Right kidney (tissue), 1 donor: ENCODE results near the gene AEBP2.

ENCODE experiments used
- DNase-seq: peaks from one replicate; pipeline ENCODE4 v3.0.0-alpha.2; 2016

The AEBP2 gene

DNA sequence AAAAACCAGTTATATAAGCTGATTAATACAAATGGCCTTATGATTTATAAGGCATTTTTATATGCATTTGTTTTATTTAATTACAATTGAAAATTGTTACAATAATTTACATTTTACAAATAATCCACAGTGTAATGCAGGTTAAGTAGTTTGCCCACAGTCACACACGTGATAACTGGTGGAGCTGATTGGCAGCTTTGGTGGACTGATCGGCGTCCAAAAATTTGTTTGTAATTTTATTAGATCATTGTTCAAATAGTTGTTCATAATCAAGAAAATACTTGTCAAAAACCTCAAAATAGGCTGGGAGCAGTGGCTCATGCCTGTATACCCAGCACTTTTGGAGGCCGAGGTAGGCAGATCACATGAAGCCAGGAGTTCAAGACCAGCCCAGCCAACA is 59.7 kb downstream of the AEBP2 start:
- DNase-seq: no peak

GRCh38 chr12:19506497-19506896 is 67.2 kb downstream of the AEBP2 start:
- no peak for DNase-seq

DNA sequence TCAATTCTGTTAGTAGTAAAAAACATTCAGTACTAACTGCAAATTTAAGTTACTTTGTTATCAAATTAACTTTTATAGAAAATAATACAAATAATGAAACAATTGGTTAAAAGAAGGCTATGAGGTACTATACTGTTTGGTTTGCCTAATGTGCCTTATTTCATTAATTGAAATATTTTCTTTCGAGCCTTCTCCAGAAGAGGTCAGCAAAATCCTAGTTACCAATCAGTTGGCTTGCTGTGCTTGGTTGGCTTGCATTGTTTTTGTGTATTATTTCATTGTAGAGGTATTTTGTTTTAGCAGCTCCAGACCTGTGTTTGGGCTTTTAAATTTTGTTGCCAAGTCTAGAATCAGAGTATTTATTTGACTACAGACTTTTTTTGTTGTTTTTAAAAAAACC is 68.5 kb downstream of the AEBP2 start:
- DNase-seq: no peak

GRCh38 chr12:19510461-19510860 is 71.2 kb downstream of the AEBP2 start:
- no peak for DNase-seq

GRCh38 chr12:19515179-19515578 is 75.9 kb downstream of the AEBP2 start:
- no peak for DNase-seq

DNA sequence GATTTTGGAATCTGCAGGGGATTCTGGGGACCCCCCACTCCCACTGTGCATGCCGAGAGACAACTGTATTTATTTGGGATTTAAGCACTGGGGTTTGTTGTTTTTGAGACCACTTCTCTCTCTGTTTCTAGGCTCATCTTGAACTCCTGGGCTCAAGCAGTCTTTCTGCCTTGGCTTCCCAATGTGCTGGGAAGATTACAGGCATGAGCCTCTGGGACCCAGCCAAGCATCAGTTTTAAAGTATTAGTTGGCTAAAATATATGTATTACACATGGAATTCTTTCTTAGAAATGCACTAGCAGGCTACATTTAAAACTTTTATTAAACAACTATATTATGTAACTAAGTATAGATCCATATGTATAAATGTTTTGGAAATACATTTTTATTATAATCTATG is 78.3 kb downstream of the AEBP2 start:
- DNase-seq: no peak

DNA sequence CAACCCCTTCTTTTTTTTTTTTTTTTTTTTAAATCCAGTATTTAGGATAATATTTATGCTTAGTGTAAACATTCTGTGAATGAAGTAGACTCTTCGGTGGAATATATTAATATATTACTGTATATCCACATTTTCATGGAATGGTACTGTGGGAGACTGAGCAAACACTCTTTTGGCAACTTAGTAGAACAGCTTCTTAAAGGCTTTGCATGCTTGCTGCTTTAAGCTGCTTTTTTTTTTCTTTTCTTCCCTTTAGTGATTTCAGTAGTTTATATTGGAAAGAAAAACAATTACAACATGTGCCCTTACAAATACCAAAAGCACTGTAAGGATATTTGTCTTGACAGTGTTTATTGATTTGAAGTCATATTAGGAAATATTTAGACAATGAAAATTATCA is 78.9 kb downstream of the AEBP2 start:
- no peak for DNase-seq

DNA sequence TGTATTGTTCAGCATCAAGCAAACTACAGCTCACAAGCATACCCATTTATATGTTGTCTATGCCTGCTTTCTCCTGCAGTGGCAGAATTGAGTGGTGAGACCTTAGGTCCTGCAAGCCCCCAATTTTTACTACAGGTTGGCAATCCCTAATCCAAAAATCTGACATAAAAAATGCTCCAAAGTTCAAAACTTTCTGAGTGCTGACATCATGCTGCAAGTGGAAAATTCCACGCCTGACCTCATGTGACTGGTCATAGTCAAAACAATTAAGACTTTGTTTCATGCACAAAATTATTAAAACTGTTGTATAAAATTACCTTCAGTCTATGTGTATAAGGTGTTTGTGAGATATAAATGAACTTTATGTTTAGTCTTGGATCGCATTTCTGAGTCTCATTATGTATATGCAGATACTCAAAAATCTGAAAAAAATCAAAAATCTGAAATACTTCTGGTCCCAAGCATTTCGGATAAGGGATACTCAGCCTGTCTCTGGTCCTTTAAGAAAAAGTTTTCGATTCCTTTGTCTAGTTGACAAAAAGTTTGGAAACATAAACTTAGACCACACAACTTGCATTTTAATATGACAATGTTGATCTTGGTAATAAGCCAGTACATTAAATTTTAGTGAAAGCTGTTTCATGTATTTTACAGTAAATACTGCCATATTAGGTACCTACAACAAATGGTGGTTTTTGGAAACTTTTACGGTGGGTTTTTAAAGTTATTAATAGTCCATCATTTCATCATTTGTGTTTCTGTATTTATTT is 81.5 kb downstream of the AEBP2 start:
- DNase-seq: no peak

DNA sequence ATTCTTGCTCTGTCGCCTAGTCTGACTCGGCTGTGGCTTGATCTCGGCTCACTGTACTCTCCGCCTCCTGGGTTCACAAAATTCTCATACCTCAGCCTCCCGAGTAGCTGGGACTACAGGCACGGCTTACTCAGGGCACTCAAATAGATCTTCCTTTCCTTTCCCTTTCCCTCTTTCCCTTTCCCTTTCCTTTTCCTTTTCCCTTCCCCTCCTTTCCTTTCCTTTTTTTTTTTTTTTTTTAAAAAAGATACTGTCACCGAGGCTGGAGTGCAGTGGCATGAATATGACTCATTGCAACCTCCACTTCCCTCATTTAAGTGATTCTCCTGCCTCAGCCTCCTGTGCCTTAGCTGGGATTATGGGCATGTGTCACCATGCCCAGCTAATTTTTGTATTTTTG is 86.0 kb downstream of the AEBP2 start:
- DNase-seq: no peak

DNA sequence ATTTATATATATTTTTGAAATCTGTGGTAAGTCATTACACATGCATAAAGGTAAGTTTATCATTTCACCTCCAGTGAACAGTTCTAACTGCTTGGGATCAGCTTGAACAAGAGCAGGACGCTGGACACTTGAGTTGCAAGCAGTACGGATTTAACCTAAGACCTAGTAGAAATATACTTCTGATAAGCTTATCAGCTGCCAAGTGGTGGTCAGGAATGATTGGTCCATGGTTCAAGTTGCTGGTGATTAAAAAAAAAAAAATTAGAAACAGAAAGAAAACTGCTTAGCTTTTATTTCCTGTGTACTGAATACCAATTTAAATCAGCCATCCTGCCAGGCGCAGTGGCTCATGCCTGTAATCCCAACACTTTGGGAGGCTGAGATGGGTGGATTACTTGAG is 88.6 kb downstream of the AEBP2 start:
- DNase-seq: no peak

DNA sequence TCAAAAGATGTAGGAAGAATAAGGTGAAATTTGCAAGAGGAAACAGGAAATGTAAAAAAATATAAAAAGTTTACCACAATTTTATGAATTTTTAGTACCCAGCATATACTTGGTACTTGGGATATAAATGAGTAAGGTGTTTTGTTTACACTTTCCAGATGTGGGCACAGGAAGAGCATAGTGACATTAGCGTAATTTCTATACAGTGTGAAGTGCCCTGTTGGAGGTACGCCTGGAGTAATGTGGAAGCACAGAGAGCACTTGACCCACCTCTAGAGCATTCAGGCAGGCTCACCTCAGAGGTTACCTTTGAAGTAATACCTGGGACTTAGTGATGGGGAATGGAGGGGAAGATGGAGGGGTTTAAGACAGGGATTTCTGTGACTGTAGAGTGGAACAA is 89.5 kb downstream of the AEBP2 start:
- DNase-seq: no peak

- DNase-seq: no peak
These were observed 90.8 kb downstream of the AEBP2 start for GRCh38 chr12:19529951-19530636.

- no peak for DNase-seq
These were observed 91.3 kb downstream of the AEBP2 start for GRCh38 chr12:19530637-19531023.

- DNase-seq: no peak
These were observed 94.3 kb downstream of the AEBP2 start for GRCh38 chr12:19533567-19533966.

- no peak for DNase-seq
These were observed 99.8 kb downstream of the AEBP2 start for GRCh38 chr12:19539071-19539470.

DNA sequence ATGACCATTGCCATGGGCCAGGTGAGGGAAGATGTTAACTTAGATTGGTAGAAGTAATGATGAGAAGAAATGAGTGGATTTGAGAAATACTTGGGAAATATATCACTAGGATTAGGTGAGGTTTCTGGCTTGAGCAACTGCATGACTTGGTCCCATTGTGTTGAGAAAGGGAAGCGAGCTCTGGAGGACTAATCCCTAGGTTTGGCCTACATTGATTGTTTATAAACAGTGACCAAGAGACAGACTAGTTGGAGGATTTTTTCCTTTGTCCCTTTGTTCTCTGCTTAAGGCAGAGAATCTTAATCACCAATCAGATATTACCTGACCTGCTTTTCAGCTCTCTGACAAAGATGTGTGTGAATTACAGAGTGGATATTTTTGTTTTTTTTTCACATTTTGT is 100.5 kb downstream of the AEBP2 start:
- no peak for DNase-seq

GRCh38 chr12:19542606-19543005 is 103.3 kb downstream of the AEBP2 start:
- no peak for DNase-seq

GRCh38 chr12:19544353-19544752 is 105.1 kb downstream of the AEBP2 start:
- DNase-seq: no peak

DNA sequence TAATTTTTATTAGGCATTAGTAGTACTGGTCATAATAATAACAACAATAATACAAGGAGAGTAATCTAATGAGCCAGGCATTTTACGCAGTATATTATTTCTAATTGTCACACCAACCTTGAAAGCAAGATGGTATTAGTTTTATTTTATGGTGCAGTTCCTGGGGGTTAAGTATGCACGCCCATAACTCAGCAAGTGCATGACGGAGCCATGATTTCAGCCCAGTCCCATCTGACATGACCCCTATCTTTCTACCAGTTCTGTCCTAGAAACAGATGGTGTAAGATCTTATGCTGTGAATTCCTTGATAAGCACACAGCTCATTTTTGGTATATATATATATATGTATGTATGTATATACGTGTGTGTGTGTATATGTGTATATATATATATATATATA is 106.0 kb downstream of the AEBP2 start:
- DNase-seq: no peak

DNA sequence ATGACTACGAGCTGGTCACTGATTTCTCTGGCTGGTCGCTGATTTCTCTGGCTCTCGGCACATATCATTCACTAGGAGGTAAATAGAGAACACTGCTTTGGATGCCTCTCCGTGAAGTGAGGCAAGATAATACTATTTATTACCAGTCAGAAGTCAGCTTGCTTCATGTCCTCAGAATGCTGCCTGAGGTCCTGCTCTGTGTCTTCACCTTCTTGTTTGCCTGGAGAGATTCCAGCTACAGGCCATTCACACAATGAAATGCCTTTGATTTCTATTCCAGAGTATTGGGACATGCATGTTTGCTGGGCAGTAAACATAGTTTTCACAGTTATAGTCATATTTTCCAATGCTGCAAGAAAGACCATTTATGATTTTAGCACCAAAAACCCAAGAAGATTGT is 106.7 kb downstream of the AEBP2 start:
- DNase-seq: no peak

DNA sequence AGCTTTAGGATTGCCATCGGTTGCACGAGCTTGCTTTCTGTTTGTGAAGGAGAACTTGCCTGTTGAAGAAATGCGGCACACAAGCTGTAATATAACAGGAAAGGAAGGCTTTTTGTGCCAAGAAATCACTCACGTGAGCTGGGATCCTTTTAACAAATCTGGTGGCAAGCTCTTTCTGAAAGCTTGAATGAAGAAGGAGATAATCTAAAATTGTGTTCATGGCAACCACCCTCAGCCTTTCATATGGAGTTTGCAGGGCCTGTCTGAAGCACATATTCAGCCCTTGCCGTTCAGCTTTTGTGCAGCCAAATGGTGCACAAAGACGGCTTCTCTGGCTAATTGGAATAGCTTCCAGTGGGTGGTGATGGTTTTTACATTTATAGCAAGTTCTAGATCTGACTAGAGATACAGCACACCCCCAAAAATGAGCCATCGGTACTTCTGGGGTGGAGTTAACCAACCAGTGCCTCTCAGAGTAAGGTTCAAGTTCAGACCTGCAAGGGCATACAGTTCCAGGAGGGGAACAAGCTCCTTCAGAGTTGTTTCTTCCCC is 107.4 kb downstream of the AEBP2 start:
- DNase-seq: peak; percentile 39

- no peak for DNase-seq
These were observed 108.0 kb downstream of the AEBP2 start for GRCh38 chr12:19547271-19547671.

- no peak for DNase-seq
These were observed 109.5 kb downstream of the AEBP2 start for GRCh38 chr12:19548834-19549233.

DNA sequence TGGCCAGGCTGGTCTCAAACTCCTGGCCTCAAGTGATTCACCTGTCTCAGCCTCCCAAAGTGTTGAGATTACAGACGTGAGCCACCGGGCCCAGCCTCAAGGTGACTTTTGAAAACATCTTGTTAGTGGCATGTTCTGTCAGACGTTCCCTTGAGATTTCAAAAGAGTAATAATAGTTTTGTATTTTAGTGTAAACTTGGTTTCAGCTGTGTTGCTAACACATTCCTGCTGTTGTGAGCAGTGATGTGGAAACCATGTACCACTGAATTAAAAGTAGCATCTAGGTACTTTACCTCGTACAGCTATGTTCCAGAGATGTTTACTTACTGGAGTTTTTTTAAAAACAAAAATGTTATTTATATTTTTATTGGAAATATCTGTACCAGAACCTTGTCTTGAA is 111.3 kb downstream of the AEBP2 start:
- DNase-seq: no peak
